SK-N-SH (cell line): ENCODE results near the gene PPP1R2B. TPM values are rescaled to one million over a fixed set of nuclear protein-coding genes. Genes with fewer than 3 reads are reported as not detected.

Experiments used
- CTCF ChIA-PET: fragments of 300-600, 350-600 bp; formaldehyde crosslinking; extraction: SDS; loops from one replicate; lab custom pipeline; 2021; lab: Yijun Ruan, JAX
- POLR2A ChIA-PET: fragments of 350-600 bp; sonication (Branson Sonifier 250); formaldehyde crosslinking; extraction: SDS; loops from one replicate; lab custom pipeline; 2020; ENCODE audit warnings: antibody characterized with exemption, inconsistent platforms; lab: Yijun Ruan, JAX
- DNase-seq: peaks from one replicate; pipeline ENCODE4 v3.0.0; 2012
- H2AFZ ChIP-seq: fragments of 200-600 bp; sonication (generic); 2 replicates; pipeline ENCODE4 v1.8.1; 2016; ENCODE audit warnings: antibody characterized with exemption, mild to moderate bottlenecking, low read depth
- H3F3A ChIP-seq: fragments of 200-600 bp; sonication (generic); replicated peaks from 2 replicates; pipeline ENCODE3; 2016; ENCODE audit warnings: antibody characterized with exemption, mild to moderate bottlenecking; ENCODE audit not compliant: insufficient read depth
- H3K27ac ChIP-seq, 2 experiments: fragments of 200-500 bp in 1 of 2; fragments of 200-600 bp in 1 of 2; sonication (Bioruptor generic) in 1 of 2; sonication (generic), shearing (Covaris generic) in 1 of 2; 2 replicates each; pipeline versions ENCODE4 v1.5.1 to v1.6.1; 2014 to 2016; ENCODE audit warnings: low read depth in 2 of 2, inconsistent platforms in 1 of 2, low read length in 1 of 2, mild to moderate bottlenecking in 1 of 2, mixed read lengths in 1 of 2
- H3K27me3 ChIP-seq: fragments of 200-600 bp; sonication (generic), shearing (Covaris generic); 2 replicates; pipeline ENCODE4 v1.6.1; 2016; ENCODE audit warnings: mixed run types; ENCODE audit not compliant: insufficient read depth
- H3K36me3 ChIP-seq, 2 experiments: fragments of 200-500 bp in 1 of 2; fragments of 200-600 bp in 1 of 2; sonication (Bioruptor generic) in 1 of 2; sonication (generic) in 1 of 2; replicated peaks in 1 of 2; 2 replicates each; pipeline versions ENCODE3 to v1.5.1; 2014 to 2016; ENCODE audit warnings: low read length in 1 of 2, mild to moderate bottlenecking in 1 of 2; ENCODE audit not compliant: insufficient read depth in 2 of 2, control insufficient read depth in 1 of 2
- H3K4me1 ChIP-seq, 2 experiments: fragments of 200-500 bp in 1 of 2; fragments of 200-600 bp in 1 of 2; sonication (Bioruptor generic) in 1 of 2; sonication (generic), shearing (Covaris generic) in 1 of 2; 2 replicates each; pipeline versions ENCODE4 v1.5.1 to v1.6.1; 2014 to 2016; ENCODE audit warnings: low read depth in 1 of 2, low read length in 1 of 2, mixed run types in 1 of 2; ENCODE audit not compliant: insufficient read depth in 2 of 2, control insufficient read depth in 1 of 2
- H3K4me2 ChIP-seq: fragments of 200-600 bp; sonication (generic), shearing (Covaris generic); 2 replicates; pipeline ENCODE4 v1.6.1; 2017; ENCODE audit warnings: mixed run types
- H3K4me3 ChIP-seq, 2 experiments: fragments of 200-500 bp in 1 of 2; fragments of 200-600 bp in 1 of 2; sonication (Bioruptor generic) in 1 of 2; sonication (generic), shearing (Covaris generic) in 1 of 2; 2 replicates each; pipeline versions ENCODE4 v1.5.1 to v1.8.1; 2014 to 2016; ENCODE audit warnings: low read depth in 2 of 2, inconsistent platforms in 1 of 2, low read length in 1 of 2, mild to moderate bottlenecking in 1 of 2, mixed read lengths in 1 of 2, moderate library complexity in 1 of 2
- H3K79me2 ChIP-seq: fragments of 200-600 bp; sonication (generic); 2 replicates; pipeline ENCODE4 v1.8.1; 2017; ENCODE audit warnings: mild to moderate bottlenecking; ENCODE audit not compliant: insufficient read depth
- H3K9ac ChIP-seq: fragments of 200-600 bp; sonication (generic); 2 replicates; pipeline ENCODE4 v1.6.1; 2017; ENCODE audit warnings: mixed run types
- H3K9me2 ChIP-seq: fragments of 200-600 bp; sonication (generic); 2 replicates; pipeline ENCODE4 v1.6.1; 2017; ENCODE audit warnings: mixed run types
- H3K9me3 ChIP-seq: fragments of 200-600 bp; sonication (generic); 2 replicates; pipeline ENCODE4 v1.6.1; 2017; ENCODE audit warnings: mixed run types, mild to moderate bottlenecking, moderate library complexity
- H4K20me1 ChIP-seq: fragments of 200-600 bp; sonication (generic); 2 replicates; pipeline ENCODE4 v1.6.1; 2017; ENCODE audit warnings: mild to moderate bottlenecking, mixed run types; ENCODE audit not compliant: insufficient read depth
- CHD2 ChIP-seq: fragments of 150-350 bp; IDR thresholded peaks from 2 replicates; pipeline ENCODE4 v1.6.1; 2018; ENCODE audit warnings: low read length; ENCODE audit not compliant: partially characterized antibody
- EZH2phosphoT487 ChIP-seq: fragments of 200-600 bp; sonication (generic); IDR thresholded peaks from 2 replicates; pipeline ENCODE4 v1.6.1; 2017; ENCODE audit warnings: low read depth, mixed run types, mild to moderate bottlenecking, antibody characterized with exemption, moderate library complexity, borderline replicate concordance
- FOXJ3 ChIP-seq: sonication (generic); formaldehyde crosslinking; IDR thresholded peaks from 2 replicates; pipeline ENCODE4 v1.5.1; 2020; ENCODE audit warnings: mild to moderate bottlenecking, missing genetic modification reagents
- MXI1 ChIP-seq: IDR thresholded peaks from 2 replicates; pipeline ENCODE4 v1.6.1; 2012; ENCODE audit warnings: mild to moderate bottlenecking, low read depth, low read length, improper control_type of control experiment
- NRF1 ChIP-seq: IDR thresholded peaks from 2 replicates; pipeline ENCODE4 v1.6.1; 2012; ENCODE audit warnings: low read depth, mild to moderate bottlenecking, low read length
- RFX5 ChIP-seq: IDR thresholded peaks from 2 replicates; pipeline ENCODE4 v1.6.1; 2012; ENCODE audit warnings: mild to moderate bottlenecking, improper control_type of control experiment, low read length
- RXRA ChIP-seq: IDR thresholded peaks from 2 replicates; pipeline ENCODE4 v1.4.0; 2012; ENCODE audit warnings: low read depth, mild to moderate bottlenecking, borderline replicate concordance
- SIN3A ChIP-seq: IDR thresholded peaks from 2 replicates; pipeline ENCODE4 v1.6.1; 2012; ENCODE audit warnings: low read depth, mild to moderate bottlenecking, low read length, moderate library complexity, borderline replicate concordance
- SMC3 ChIP-seq: IDR thresholded peaks from 2 replicates; pipeline ENCODE4 v1.6.1; 2012; ENCODE audit warnings: low read depth, low read length, improper control_type of control experiment
- TAF1 ChIP-seq: IDR thresholded peaks from 2 replicates; pipeline ENCODE4 v1.6.1; 2012; ENCODE audit warnings: low read depth, mild to moderate bottlenecking, low read length, moderate library complexity, borderline replicate concordance
- TCF12 ChIP-seq: IDR thresholded peaks from 2 replicates; pipeline ENCODE4 v1.4.0; 2012
- TEAD4 ChIP-seq: IDR thresholded peaks from 2 replicates; pipeline ENCODE4 v1.4.0; 2012; ENCODE audit warnings: mild to moderate bottlenecking, borderline replicate concordance; ENCODE audit not compliant: insufficient read depth
- WGBS: methylation state at CpG from one replicate; pipeline ENCODE4 v1.1.6; 2017; ENCODE audit warnings: low lambda C conversion rate; 5-methylcytosine and 5-hydroxymethylcytosine counted together
- polyA plus RNA-seq, 3 experiments: library from polyadenylated mRNA; depleted of rRNA; stranded (reverse); fragments of >200 nt; gene quantifications; 2 replicates each; pipeline ENCODE4 v1.2.3, GENCODE V29; 2012
- TF ChIP-seq, protein P1 (sequence below): IDR thresholded peaks from 2 replicates; pipeline ENCODE4 v1.4.0; 2012; ENCODE audit warnings: low read depth, borderline replicate concordance
- TF ChIP-seq, protein P2 (sequence below): IDR thresholded peaks from 2 replicates; pipeline ENCODE4 v1.4.0; 2012; ENCODE audit warnings: low read depth, borderline replicate concordance
- TF ChIP-seq, protein P3 (sequence below): IDR thresholded peaks from 2 replicates; pipeline ENCODE4; 2012
- TF ChIP-seq, protein P4 (sequence below): fragments of 150-350 bp; IDR thresholded peaks from 2 replicates; pipeline ENCODE4 v1.6.1; 2016; ENCODE audit warnings: mild to moderate bottlenecking, low read depth, low read length
- TF ChIP-seq, protein P5 (sequence below): IDR thresholded peaks from 2 replicates; pipeline ENCODE4 v1.6.1; 2012; ENCODE audit warnings: mild to moderate bottlenecking, low read depth, low read length, moderate library complexity
- TF ChIP-seq, protein P6 (sequence below): fragments of 200-600 bp; sonication (generic); IDR thresholded peaks from 2 replicates; pipeline ENCODE4 v1.6.1; 2017; ENCODE audit warnings: antibody characterized with exemption, mild to moderate bottlenecking, moderate library complexity

The PPP1R2B gene
- polyA plus RNA-seq, 1 of the 3 experiments (the other 2 are of a cell fraction): not detected

DNA sequence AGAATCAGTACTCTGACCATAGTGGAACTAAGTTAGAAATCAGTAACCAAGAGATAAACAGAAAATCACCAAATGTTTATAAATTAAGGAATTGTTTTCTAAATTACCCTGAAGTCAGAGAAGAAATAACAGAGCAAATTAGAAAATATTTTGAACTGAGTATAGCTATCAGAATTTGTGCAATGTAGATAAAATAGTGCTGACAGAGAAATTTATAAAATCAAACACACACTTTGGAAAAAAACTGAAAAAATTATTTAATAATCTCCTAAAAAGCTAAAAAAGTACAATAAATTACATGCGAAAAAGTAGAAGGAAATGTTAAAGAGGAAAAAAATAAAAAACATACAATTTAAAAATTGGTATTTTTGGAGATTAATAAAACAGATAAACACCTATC, 37.1 kb upstream of the PPP1R2B start:
- Histone ChIP-seq H3F3A (no peaks in the 10 kb centered on the region), H3K9ac (no peak overlapping the region), H3K27me3 (no peaks in the 10 kb centered on the region), H3K9me2 (no peaks in the 10 kb centered on the region), H3K4me1 (no peaks in the 10 kb centered on the region), H3K36me3 (no peaks in the 10 kb centered on the region), H2AFZ (no peak overlapping the region), H3K79me2 (no peaks in the 10 kb centered on the region), H3K4me3 (no peak overlapping the region), H4K20me1 (no peaks in the 10 kb centered on the region), H3K27ac (no peak overlapping the region), H3K9me3 (no peaks in the 10 kb centered on the region), H3K4me2 (no peak overlapping the region)
- 62% methylated on average over 1 of the region's 1 CpG for WGBS
- TF ChIP-seq EZH2phosphoT487 (no peak), SMC3 (no peak), FOXJ3 (CRISPR knock-in tag) (no peak), RXRA (no peak), MXI1 (no peak), RFX5 (no peak), CHD2 (no peak), TAF1 (no peak), SIN3A (no peak), TCF12 (no peak), NRF1 (no peak), TEAD4 (no peak)
- TF ChIP-seq, protein P1, sequence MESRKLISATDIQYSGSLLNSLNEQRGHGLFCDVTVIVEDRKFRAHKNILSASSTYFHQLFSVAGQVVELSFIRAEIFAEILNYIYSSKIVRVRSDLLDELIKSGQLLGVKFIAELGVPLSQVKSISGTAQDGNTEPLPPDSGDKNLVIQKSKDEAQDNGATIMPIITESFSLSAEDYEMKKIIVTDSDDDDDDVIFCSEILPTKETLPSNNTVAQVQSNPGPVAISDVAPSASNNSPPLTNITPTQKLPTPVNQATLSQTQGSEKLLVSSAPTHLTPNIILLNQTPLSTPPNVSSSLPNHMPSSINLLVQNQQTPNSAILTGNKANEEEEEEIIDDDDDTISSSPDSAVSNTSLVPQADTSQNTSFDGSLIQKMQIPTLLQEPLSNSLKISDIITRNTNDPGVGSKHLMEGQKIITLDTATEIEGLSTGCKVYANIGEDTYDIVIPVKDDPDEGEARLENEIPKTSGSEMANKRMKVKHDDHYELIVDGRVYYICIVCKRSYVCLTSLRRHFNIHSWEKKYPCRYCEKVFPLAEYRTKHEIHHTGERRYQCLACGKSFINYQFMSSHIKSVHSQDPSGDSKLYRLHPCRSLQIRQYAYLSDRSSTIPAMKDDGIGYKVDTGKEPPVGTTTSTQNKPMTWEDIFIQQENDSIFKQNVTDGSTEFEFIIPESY: no peak
- TF ChIP-seq, protein P2, sequence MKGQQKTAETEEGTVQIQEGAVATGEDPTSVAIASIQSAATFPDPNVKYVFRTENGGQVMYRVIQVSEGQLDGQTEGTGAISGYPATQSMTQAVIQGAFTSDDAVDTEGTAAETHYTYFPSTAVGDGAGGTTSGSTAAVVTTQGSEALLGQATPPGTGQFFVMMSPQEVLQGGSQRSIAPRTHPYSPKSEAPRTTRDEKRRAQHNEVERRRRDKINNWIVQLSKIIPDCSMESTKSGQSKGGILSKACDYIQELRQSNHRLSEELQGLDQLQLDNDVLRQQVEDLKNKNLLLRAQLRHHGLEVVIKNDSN: no peak
- TF ChIP-seq, protein P3, sequence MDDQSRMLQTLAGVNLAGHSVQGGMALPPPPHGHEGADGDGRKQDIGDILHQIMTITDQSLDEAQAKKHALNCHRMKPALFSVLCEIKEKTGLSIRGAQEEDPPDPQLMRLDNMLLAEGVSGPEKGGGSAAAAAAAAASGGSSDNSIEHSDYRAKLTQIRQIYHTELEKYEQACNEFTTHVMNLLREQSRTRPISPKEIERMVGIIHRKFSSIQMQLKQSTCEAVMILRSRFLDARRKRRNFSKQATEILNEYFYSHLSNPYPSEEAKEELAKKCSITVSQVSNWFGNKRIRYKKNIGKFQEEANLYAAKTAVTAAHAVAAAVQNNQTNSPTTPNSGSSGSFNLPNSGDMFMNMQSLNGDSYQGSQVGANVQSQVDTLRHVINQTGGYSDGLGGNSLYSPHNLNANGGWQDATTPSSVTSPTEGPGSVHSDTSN: no peak
- TF ChIP-seq, protein P4, sequence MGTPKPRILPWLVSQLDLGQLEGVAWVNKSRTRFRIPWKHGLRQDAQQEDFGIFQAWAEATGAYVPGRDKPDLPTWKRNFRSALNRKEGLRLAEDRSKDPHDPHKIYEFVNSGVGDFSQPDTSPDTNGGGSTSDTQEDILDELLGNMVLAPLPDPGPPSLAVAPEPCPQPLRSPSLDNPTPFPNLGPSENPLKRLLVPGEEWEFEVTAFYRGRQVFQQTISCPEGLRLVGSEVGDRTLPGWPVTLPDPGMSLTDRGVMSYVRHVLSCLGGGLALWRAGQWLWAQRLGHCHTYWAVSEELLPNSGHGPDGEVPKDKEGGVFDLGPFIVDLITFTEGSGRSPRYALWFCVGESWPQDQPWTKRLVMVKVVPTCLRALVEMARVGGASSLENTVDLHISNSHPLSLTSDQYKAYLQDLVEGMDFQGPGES: no peak
- TF ChIP-seq, protein P5, sequence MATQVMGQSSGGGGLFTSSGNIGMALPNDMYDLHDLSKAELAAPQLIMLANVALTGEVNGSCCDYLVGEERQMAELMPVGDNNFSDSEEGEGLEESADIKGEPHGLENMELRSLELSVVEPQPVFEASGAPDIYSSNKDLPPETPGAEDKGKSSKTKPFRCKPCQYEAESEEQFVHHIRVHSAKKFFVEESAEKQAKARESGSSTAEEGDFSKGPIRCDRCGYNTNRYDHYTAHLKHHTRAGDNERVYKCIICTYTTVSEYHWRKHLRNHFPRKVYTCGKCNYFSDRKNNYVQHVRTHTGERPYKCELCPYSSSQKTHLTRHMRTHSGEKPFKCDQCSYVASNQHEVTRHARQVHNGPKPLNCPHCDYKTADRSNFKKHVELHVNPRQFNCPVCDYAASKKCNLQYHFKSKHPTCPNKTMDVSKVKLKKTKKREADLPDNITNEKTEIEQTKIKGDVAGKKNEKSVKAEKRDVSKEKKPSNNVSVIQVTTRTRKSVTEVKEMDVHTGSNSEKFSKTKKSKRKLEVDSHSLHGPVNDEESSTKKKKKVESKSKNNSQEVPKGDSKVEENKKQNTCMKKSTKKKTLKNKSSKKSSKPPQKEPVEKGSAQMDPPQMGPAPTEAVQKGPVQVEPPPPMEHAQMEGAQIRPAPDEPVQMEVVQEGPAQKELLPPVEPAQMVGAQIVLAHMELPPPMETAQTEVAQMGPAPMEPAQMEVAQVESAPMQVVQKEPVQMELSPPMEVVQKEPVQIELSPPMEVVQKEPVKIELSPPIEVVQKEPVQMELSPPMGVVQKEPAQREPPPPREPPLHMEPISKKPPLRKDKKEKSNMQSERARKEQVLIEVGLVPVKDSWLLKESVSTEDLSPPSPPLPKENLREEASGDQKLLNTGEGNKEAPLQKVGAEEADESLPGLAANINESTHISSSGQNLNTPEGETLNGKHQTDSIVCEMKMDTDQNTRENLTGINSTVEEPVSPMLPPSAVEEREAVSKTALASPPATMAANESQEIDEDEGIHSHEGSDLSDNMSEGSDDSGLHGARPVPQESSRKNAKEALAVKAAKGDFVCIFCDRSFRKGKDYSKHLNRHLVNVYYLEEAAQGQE: no peak
- TF ChIP-seq, protein P6, sequence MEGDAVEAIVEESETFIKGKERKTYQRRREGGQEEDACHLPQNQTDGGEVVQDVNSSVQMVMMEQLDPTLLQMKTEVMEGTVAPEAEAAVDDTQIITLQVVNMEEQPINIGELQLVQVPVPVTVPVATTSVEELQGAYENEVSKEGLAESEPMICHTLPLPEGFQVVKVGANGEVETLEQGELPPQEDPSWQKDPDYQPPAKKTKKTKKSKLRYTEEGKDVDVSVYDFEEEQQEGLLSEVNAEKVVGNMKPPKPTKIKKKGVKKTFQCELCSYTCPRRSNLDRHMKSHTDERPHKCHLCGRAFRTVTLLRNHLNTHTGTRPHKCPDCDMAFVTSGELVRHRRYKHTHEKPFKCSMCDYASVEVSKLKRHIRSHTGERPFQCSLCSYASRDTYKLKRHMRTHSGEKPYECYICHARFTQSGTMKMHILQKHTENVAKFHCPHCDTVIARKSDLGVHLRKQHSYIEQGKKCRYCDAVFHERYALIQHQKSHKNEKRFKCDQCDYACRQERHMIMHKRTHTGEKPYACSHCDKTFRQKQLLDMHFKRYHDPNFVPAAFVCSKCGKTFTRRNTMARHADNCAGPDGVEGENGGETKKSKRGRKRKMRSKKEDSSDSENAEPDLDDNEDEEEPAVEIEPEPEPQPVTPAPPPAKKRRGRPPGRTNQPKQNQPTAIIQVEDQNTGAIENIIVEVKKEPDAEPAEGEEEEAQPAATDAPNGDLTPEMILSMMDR: no peak
- POLR2A ChIA-PET: no interaction called here
- no peak for DNase-seq
- CTCF ChIA-PET: interaction anchor here (5.7 kb wide), 1 partner anchor 869 kb away, joined by 40 read pairs; no protein-coding TSS in a partner anchor
